HG03432 (cell line): Measurements from ENCODE around the gene BCAN.

Source experiments
- ATAC-seq: cut with Tn5 transposase; IDR thresholded peaks from one replicate; pipeline ENCODE4 v1.9.1; 2021; ENCODE audit warnings: mild to moderate bottlenecking, moderate library complexity; ENCODE audit not compliant: unreplicated experiment

The BCAN gene

GRCh38 chr1:156693848-156694689 is 52.2 kb downstream of the BCAN start:
- ATAC-seq = no peak

- ATAC-seq = no peak
Observed at GRCh38 chr1:156694690-156694962, 52.7 kb downstream of the BCAN start.

GRCh38 chr1:156696755-156697154 is 54.8 kb downstream of the BCAN start:
- ATAC-seq = no peak

GRCh38 chr1:156697481-156697880 is 55.6 kb downstream of the BCAN start:
- ATAC-seq = no peak

- no peak for ATAC-seq
Observed at GRCh38 chr1:156698995-156699394, 57.1 kb downstream of the BCAN start.

GRCh38 chr1:156700736-156701531 is 59.0 kb downstream of the BCAN start:
- ATAC-seq = no peak

- no peak for ATAC-seq
Observed at GRCh38 chr1:156703336-156703735, 61.4 kb downstream of the BCAN start.

GRCh38 chr1:156703741-156704140 is 61.8 kb downstream of the BCAN start:
- ATAC-seq = no peak

- no peak for ATAC-seq
Observed at GRCh38 chr1:156704166-156704711, 62.3 kb downstream of the BCAN start.

- ATAC-seq = no peak
Observed at GRCh38 chr1:156704930-156705320, 63.0 kb downstream of the BCAN start.

- no peak for ATAC-seq
Observed at GRCh38 chr1:156705321-156705917, 63.5 kb downstream of the BCAN start, which contains the start of gene CRABP2. Gene CRABP2 (minus strand): TSS chr1:156705583. CDS start chr1:156705446, 137 bp downstream.

- ATAC-seq = no peak
Observed at GRCh38 chr1:156705918-156706656, 64.2 kb downstream of the BCAN start.

- ATAC-seq = no peak
Observed at GRCh38 chr1:156706657-156707416, 64.9 kb downstream of the BCAN start.

- no peak for ATAC-seq
Observed at GRCh38 chr1:156707417-156708217, 65.7 kb downstream of the BCAN start.

GRCh38 chr1:156708218-156708661 is 66.3 kb downstream of the BCAN start:
- ATAC-seq = no peak

GRCh38 chr1:156709031-156709430 is 67.1 kb downstream of the BCAN start:
- ATAC-seq = no peak
